SKM-1 (cell line): Measurements from ENCODE around the gene CARMIL1.

Experiments used
- DNase-seq: peaks from one replicate; lab custom pipeline; 2025; ENCODE audit not compliant: unreplicated experiment; lab: John Stamatoyannopoulos, UW

The CARMIL1 gene

GRCh38 chr6:25601800-25602673, 322.9 kb downstream of the CARMIL1 start:
- DNase-seq, result peak; percentile 55

- DNase-seq, result no peak
These were observed 323.5 kb downstream of the CARMIL1 start for GRCh38 chr6:25602674-25602982.

GRCh38 chr6:25603251-25603650, 324.1 kb downstream of the CARMIL1 start:
- no peak for DNase-seq

- no peak for DNase-seq
These were observed 327.0 kb downstream of the CARMIL1 start for GRCh38 chr6:25606151-25606550.

- no peak for DNase-seq
These were observed 329.5 kb downstream of the CARMIL1 start for GRCh38 chr6:25608558-25609174.

- DNase-seq, result no peak
These were observed 333.5 kb downstream of the CARMIL1 start for GRCh38 chr6:25612666-25613065.

- no peak for DNase-seq
These were observed 334.2 kb downstream of the CARMIL1 start for GRCh38 chr6:25613415-25613814.

- no peak for DNase-seq
These were observed 334.9 kb downstream of the CARMIL1 start for GRCh38 chr6:25614052-25614451.

GRCh38 chr6:25615471-25615870, 336.3 kb downstream of the CARMIL1 start:
- DNase-seq, result no peak

- DNase-seq, result no peak
These were observed 338.8 kb downstream of the CARMIL1 start for GRCh38 chr6:25617997-25618396.

- DNase-seq, result no peak
These were observed 340.0 kb downstream of the CARMIL1 start for GRCh38 chr6:25619217-25619616.

- DNase-seq, result no peak
These were observed 341.2 kb downstream of the CARMIL1 start for GRCh38 chr6:25620391-25620790.

- no peak for DNase-seq
These were observed 343.9 kb downstream of the CARMIL1 start for GRCh38 chr6:25623065-25623464.

- no peak for DNase-seq
These were observed 344.7 kb downstream of the CARMIL1 start for GRCh38 chr6:25623879-25624278.

GRCh38 chr6:25627001-25627400, 347.8 kb downstream of the CARMIL1 start:
- no peak for DNase-seq

GRCh38 chr6:25628471-25629197, 349.5 kb downstream of the CARMIL1 start:
- DNase-seq, result no peak

GRCh38 chr6:25629198-25629576, 350.0 kb downstream of the CARMIL1 start:
- no peak for DNase-seq

- DNase-seq, result no peak
These were observed 351.5 kb downstream of the CARMIL1 start for GRCh38 chr6:25630508-25631278.

- DNase-seq, result no peak
These were observed 356.7 kb downstream of the CARMIL1 start for GRCh38 chr6:25635886-25636317.

- peak; percentile 8 for DNase-seq
These were observed 358.0 kb downstream of the CARMIL1 start for GRCh38 chr6:25637211-25637610.

- no peak for DNase-seq
These were observed 358.8 kb downstream of the CARMIL1 start for GRCh38 chr6:25637960-25638434.
